ENCODE results near the gene RIPOR1. TPM values are rescaled to one million over a fixed set of nuclear protein-coding genes. Genes with fewer than 3 reads are reported as not detected.

RIPOR1 gene
- total and polyA plus RNA-seq, 2 of the 4 experiments (the other 2 are of a cell fraction) = 9.5 to 41.3 TPM

DNA sequence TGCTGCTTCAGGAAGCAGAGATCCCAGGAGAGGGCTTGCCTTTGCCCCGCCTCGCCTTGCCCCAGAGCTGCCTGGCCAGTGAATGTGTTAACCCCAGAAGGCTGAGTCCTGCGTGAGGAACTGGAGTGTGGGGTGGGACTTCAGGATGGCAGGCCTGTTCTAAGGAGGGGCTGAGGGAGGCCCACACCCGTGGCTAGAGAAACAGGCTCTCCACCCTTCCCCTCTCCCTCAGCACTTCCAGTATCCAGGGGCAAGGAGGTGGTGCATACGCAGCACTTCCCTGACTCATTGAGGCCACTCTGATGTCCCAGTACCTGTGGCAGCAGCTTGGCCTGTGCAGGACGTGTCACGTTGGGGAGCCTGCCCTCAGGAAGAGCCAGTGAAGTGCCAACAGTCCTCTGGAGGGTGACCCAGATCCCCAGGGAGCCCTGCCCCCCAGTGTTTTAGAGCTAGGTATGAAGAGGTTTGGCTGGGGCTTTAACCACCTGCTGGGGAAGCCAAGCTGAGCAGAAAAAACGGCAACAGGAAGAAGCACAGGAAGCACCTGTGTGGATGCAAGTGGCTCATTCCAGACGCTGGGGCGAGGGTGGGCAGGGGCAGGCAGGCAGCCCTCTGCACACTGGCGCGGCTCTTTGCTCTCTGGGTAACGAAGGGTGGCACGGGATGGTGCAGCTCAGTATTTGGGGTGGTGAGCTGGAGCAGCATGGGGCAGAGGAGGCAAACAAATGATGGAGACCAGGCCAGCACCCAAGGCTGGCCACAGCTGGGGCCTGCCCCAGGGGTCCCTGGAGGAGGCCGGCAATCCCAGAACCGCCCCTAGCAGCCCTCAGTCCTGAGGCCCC, 19.0 kb downstream of the RIPOR1 start:
- no peak overlapping the region for H2AK5ac ChIP-seq (ENCODE audit: low read depth, low read length)
- H4K5ac ChIP-seq (ENCODE audit: low read depth, low read length) = no peak overlapping the region
- dilution Hi-C loops (cut with HindIII; ENCODE audit: low sequenced_read_pairs, unreplicated experiment) = no loop called here
- H4K8ac ChIP-seq (ENCODE audit: low read depth in 2 of 2, low read length in 2 of 2) = no peak overlapping the region
- peaks cover 6 to 34% of the 10 kb centered on the region in 2 experiments; a peak in 2 of 4 replicates for H3K79me1 ChIP-seq (ENCODE audit: low read depth in 1 of 2, low read length in 2 of 2)
- peaks cover 40% of the 10 kb centered on the region for H4K20me1 ChIP-seq (ENCODE audit: insufficient read depth, low read length)
- 97% methylated on average over 6 of the region's 16 CpGs; no CpG with 5 or more reads in 1 of the 2 experiments for WGBS, 2 experiments (ENCODE audit: extremely low coverage in 2 of 2, insufficient read length in 1 of 2)
- no peaks in the 10 kb centered on the region for H3K4me1 ChIP-seq (ENCODE audit: control insufficient read depth, insufficient read depth, low read length)
- intact Hi-C loops (cut with micrococcal nuclease) = loop anchor here (1.0 kb wide), 1 partner anchor 97 kb away; no protein-coding TSS in a partner anchor
- no peak overlapping the region for H3K9ac ChIP-seq (ENCODE audit: low read depth, low read length)
- in situ Hi-C loops (cut with MboI; ENCODE audit: low sequenced_read_pairs) = loop anchor here (25.0 kb wide), 1 partner anchor 390 kb away; the partner anchor contains the start of genes CTRL, LCAT and PSMB10
- H4K91ac ChIP-seq (ENCODE audit: insufficient read depth, low read depth, low read length) = no peak overlapping the region
- BruUV-seq (replicated peaks) = no TSS peak
- no peak overlapping the region for H3K4ac ChIP-seq (ENCODE audit: low read depth, low read length)
- no peaks in the 10 kb centered on the region for H3K27me3 ChIP-seq (ENCODE audit: control insufficient read depth, insufficient read depth, low read length)
- no peak overlapping the region for H3K18ac ChIP-seq (ENCODE audit: low read depth, low read length)
- DNase-seq (no peak), ATAC-seq (ENCODE audit: low read depth) (no peak)
- no peak overlapping the region for H2BK15ac ChIP-seq (ENCODE audit: low read depth, low read length)
- no peak overlapping the region for H3K4me2 ChIP-seq (ENCODE audit: low read depth, low read length)
- H2BK120ac ChIP-seq (ENCODE audit: low read depth, low read length) = no peak overlapping the region
- no peak overlapping the region for H2AK9ac ChIP-seq (replicated peaks; ENCODE audit: low read depth, low read length, poor library complexity)
- H2BK20ac ChIP-seq (ENCODE audit: low read depth, low read length) = no peak overlapping the region
- no peak overlapping the region for H3K27ac ChIP-seq (ENCODE audit: insufficient read depth, low read length)
- no peak overlapping the region for H3K14ac ChIP-seq (replicated peaks; ENCODE audit: low read depth, low read length)
- H3K9me3 ChIP-seq (ENCODE audit: control insufficient read depth, insufficient read depth, low read length) = no peaks in the 10 kb centered on the region
- H3K23ac ChIP-seq (ENCODE audit: low read depth, low read length) = no peak overlapping the region
- H3K36me3 ChIP-seq (ENCODE audit: control insufficient read depth, insufficient read depth, low read length) = peaks cover 55% of the 10 kb centered on the region
- no peak overlapping the region for H2BK5ac ChIP-seq (ENCODE audit: low read depth, low read length, poor library complexity, severe bottlenecking)
- POLR2A ChIA-PET (ENCODE audit: unreplicated experiment) = no interaction called here
- no peak overlapping the region for H3K56ac ChIP-seq (ENCODE audit: extremely low read depth, insufficient read depth, low read length)
- H2AFZ ChIP-seq (replicated peaks; ENCODE audit: low read length, poor library complexity) = peak overlapping the region; percentile 56
- CTCF ChIA-PET = interaction anchor here (0.6 to 1.3 kb wide), 13 partner anchors 8 to 366 kb away, joined by 3 to 8 read pairs (median 4); partner anchors contain the start of genes CARMIL2 and CTCF
- no peak overlapping the region for H3K4me3 ChIP-seq (ENCODE audit: insufficient read depth, low read depth, low read length)
- no peaks in the 10 kb centered on the region for H3K9me1 ChIP-seq (ENCODE audit: insufficient read depth, low read length)
- TF ChIP-seq CHD1 (IDR thresholded peaks at IDR 0.05; ENCODE audit: low read depth, low read length) (no peak), RCOR1 (IDR thresholded peaks at IDR 0.05; ENCODE audit: insufficient replicate concordance, low read length) (no peak), RFX5 (IDR thresholded peaks at IDR 0.05; ENCODE audit: low read depth, low read length) (no peak), BHLHE40 (IDR thresholded peaks at IDR 0.05; ENCODE audit: low read depth, low read length) (no peak), RAD21 (IDR thresholded peaks at IDR 0.05; ENCODE audit: low read length) (no peak), FOS (IDR thresholded peaks at IDR 0.05; ENCODE audit: low read depth, low read length) (no peak), NFE2L2 (IDR thresholded peaks at IDR 0.05; ENCODE audit: low read depth, low read length) (no peak), SMC3 (IDR thresholded peaks at IDR 0.05; ENCODE audit: low read depth, low read length) (no peak), MAFK (IDR thresholded peaks at IDR 0.05; ENCODE audit: low read depth, low read length) (no peak), CEBPB (IDR thresholded peaks at IDR 0.05; ENCODE audit: low read depth, low read length) (no peak), MXI1 (IDR thresholded peaks at IDR 0.05; ENCODE audit: borderline replicate concordance, low read depth, low read length) (no peak)
- TF ChIP-seq, protein P1, sequence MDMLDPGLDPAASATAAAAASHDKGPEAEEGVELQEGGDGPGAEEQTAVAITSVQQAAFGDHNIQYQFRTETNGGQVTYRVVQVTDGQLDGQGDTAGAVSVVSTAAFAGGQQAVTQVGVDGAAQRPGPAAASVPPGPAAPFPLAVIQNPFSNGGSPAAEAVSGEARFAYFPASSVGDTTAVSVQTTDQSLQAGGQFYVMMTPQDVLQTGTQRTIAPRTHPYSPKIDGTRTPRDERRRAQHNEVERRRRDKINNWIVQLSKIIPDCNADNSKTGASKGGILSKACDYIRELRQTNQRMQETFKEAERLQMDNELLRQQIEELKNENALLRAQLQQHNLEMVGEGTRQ (IDR thresholded peaks at IDR 0.05; ENCODE audit: low read depth, low read length) = no peak
- TF ChIP-seq, protein P2, sequence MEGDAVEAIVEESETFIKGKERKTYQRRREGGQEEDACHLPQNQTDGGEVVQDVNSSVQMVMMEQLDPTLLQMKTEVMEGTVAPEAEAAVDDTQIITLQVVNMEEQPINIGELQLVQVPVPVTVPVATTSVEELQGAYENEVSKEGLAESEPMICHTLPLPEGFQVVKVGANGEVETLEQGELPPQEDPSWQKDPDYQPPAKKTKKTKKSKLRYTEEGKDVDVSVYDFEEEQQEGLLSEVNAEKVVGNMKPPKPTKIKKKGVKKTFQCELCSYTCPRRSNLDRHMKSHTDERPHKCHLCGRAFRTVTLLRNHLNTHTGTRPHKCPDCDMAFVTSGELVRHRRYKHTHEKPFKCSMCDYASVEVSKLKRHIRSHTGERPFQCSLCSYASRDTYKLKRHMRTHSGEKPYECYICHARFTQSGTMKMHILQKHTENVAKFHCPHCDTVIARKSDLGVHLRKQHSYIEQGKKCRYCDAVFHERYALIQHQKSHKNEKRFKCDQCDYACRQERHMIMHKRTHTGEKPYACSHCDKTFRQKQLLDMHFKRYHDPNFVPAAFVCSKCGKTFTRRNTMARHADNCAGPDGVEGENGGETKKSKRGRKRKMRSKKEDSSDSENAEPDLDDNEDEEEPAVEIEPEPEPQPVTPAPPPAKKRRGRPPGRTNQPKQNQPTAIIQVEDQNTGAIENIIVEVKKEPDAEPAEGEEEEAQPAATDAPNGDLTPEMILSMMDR (conservative IDR thresholded peaks at IDR 0.05; ENCODE audit: low read depth, low read length) = no peak
- TF ChIP-seq, protein P3, sequence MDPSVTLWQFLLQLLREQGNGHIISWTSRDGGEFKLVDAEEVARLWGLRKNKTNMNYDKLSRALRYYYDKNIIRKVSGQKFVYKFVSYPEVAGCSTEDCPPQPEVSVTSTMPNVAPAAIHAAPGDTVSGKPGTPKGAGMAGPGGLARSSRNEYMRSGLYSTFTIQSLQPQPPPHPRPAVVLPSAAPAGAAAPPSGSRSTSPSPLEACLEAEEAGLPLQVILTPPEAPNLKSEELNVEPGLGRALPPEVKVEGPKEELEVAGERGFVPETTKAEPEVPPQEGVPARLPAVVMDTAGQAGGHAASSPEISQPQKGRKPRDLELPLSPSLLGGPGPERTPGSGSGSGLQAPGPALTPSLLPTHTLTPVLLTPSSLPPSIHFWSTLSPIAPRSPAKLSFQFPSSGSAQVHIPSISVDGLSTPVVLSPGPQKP (IDR thresholded peaks at IDR 0.05; ENCODE audit: borderline replicate concordance, low read depth, low read length) = no peak

Measured in IMR-90 (cell line).